CD8-positive, alpha-beta memory T cell (primary cell): ENCODE measurements around the gene OOEP. TPM values are rescaled to one million over a fixed set of nuclear protein-coding genes. Genes with fewer than 3 reads are reported as not detected.

Experiments
- CTCF ChIA-PET: fragments of 350-600 bp; sonication (Branson Sonifier 250); formaldehyde crosslinking; loops from one replicate; lab custom pipeline; 2021; ENCODE audit warnings: antibody characterized with exemption; lab: Charles Lee
- POLR2A ChIA-PET: fragments of 350-600 bp; sonication (Branson Sonifier 250); formaldehyde crosslinking; loops from one replicate; lab custom pipeline; 2021; ENCODE audit warnings: antibody characterized with exemption; lab: Charles Lee
- DNase-seq, 5 donors: peaks; one replicate each; pipeline versions ENCODE4 v3.0.0 to v3.0.0-alpha.2; 2020 to 2022; ENCODE audit warnings: mixed read lengths in 1 of 5
- H3K27ac ChIP-seq: one replicate; pipeline ENCODE4 v1.7.0; 2013; ENCODE audit warnings: low read depth, mild to moderate bottlenecking, low read length, moderate library complexity
- H3K27me3 ChIP-seq: 2 replicates; pipeline ENCODE4 v1.7.0; 2013; ENCODE audit warnings: low read length, mild to moderate bottlenecking; ENCODE audit not compliant: insufficient read depth, poor library complexity, severe bottlenecking
- H3K36me3 ChIP-seq: 2 replicates; pipeline ENCODE4 v1.7.0; 2013; ENCODE audit warnings: mild to moderate bottlenecking, low read length, moderate library complexity; ENCODE audit not compliant: insufficient read depth
- H3K4me1 ChIP-seq: 2 replicates; pipeline ENCODE4 v1.7.0; 2013; ENCODE audit warnings: mild to moderate bottlenecking, low read length, moderate library complexity; ENCODE audit not compliant: insufficient read depth
- H3K4me3 ChIP-seq: 2 replicates; pipeline ENCODE4 v1.7.0; 2013; ENCODE audit warnings: mild to moderate bottlenecking, low read length
- H3K9me3 ChIP-seq: 2 replicates; pipeline ENCODE4 v1.7.0; 2013; ENCODE audit warnings: mild to moderate bottlenecking, low read length
- H3K27ac Mint-ChIP-seq, 8 donors: one replicate each; pipeline ENCODE4 v1.8.0; 2020 to 2021; ENCODE audit warnings: mixed read lengths in 8 of 8, mild to moderate bottlenecking in 6 of 8, inconsistent platforms in 3 of 8, moderate library complexity in 3 of 8
- H3K27me3 Mint-ChIP-seq, 2 donors: one replicate each; pipeline ENCODE4 v1.8.0; 2020 to 2021; ENCODE audit warnings: mixed read lengths in 2 of 2, mild to moderate bottlenecking in 1 of 2, moderate library complexity in 1 of 2
- H3K36me3 Mint-ChIP-seq, 3 donors: one replicate each; pipeline ENCODE4 v1.8.0; 2020 to 2021; ENCODE audit warnings: mixed read lengths in 3 of 3, inconsistent platforms in 1 of 3, mild to moderate bottlenecking in 1 of 3
- H3K4me1 Mint-ChIP-seq, 3 donors: one replicate each; pipeline ENCODE4 v1.8.0; 2020 to 2021; ENCODE audit warnings: mixed read lengths in 3 of 3, inconsistent platforms in 1 of 3, mild to moderate bottlenecking in 1 of 3
- H3K4me3 Mint-ChIP-seq, 7 donors: one replicate each; pipeline ENCODE4 v1.8.0; 2020 to 2021; ENCODE audit warnings: mixed read lengths in 7 of 7, mild to moderate bottlenecking in 6 of 7, moderate library complexity in 4 of 7, inconsistent platforms in 2 of 7
- H3K9me3 Mint-ChIP-seq, 5 donors: one replicate each; pipeline ENCODE4 v1.8.0; 2020 to 2022; ENCODE audit warnings: mixed read lengths in 5 of 5, mild to moderate bottlenecking in 3 of 5, moderate library complexity in 2 of 5, inconsistent platforms in 1 of 5
- polyA plus RNA-seq: library from polyadenylated mRNA; unstranded; fragments of 300-500 nt; fragmentation: Illumina TruSeq; gene quantifications from one replicate; pipeline ENCODE4 v1.2.3, GENCODE V29; 2021
- total RNA-seq, 2 experiments: library from RNA; stranded (reverse); gene quantifications; one replicate each; pipeline ENCODE4 v1.2.3, GENCODE V29; 2021

The OOEP gene
- total and polyA plus RNA-seq, 3 experiments from 2014 or later = 0.47 TPM; not detected in 2

- Histone ChIP-seq H3K4me3 (no peak overlapping the region), H3K36me3 (no peaks in the 10 kb centered on the region), H3K27ac (no peak overlapping the region), H3K9me3 (no peaks in the 10 kb centered on the region), H3K4me1 (no peaks in the 10 kb centered on the region), H3K27me3 (no peaks in the 10 kb centered on the region)
- Mint-ChIP-seq H3K4me1 (no peaks in the 10 kb centered on the region), H3K4me3 (no peak overlapping the region), H3K9me3 (peaks cover 0 to 2% (median 0%) of the 10 kb centered on the region in 5 donors), H3K27me3 (no peaks in the 10 kb centered on the region), H3K27ac (no peak overlapping the region), H3K36me3 (peaks cover 0 to 3% (median 3%) of the 10 kb centered on the region in 3 donors)
- no peak for DNase-seq
- ChIA-PET POLR2A (interaction anchor here (0.7 kb wide), 1 partner anchor 41 kb away, joined by 3 read pairs; no protein-coding TSS in a partner anchor), CTCF (no interaction called here)
Observed at GRCh38 chr6:73377225-73377624, 7.5 kb upstream of the OOEP start.

GRCh38 chr6:73375216-73375615 lies 5.5 kb upstream of the OOEP start:
- Histone ChIP-seq H3K36me3 (no peaks in the 10 kb centered on the region), H3K4me1 (no peaks in the 10 kb centered on the region), H3K4me3 (no peak overlapping the region), H3K27ac (no peak overlapping the region), H3K27me3 (no peaks in the 10 kb centered on the region), H3K9me3 (no peaks in the 10 kb centered on the region)
- Mint-ChIP-seq H3K4me3 (no peak overlapping the region), H3K4me1 (no peaks in the 10 kb centered on the region), H3K9me3 (peaks cover 0 to 8% (median 3%) of the 10 kb centered on the region in 5 donors), H3K27ac (no peak overlapping the region), H3K27me3 (no peaks in the 10 kb centered on the region), H3K36me3 (peaks cover 0 to 3% (median 3%) of the 10 kb centered on the region in 3 donors)
- ChIA-PET CTCF (interaction anchor here (1.7 kb wide), 1 partner anchor 14 kb away, joined by 6 read pairs; no protein-coding TSS in a partner anchor), POLR2A (no interaction called here)
- DNase-seq = no peak

GRCh38 chr6:73372516-73372915 lies 2.8 kb upstream of the OOEP start:
- POLR2A ChIA-PET = no interaction called here
- Mint-ChIP-seq H3K4me1 (no peaks in the 10 kb centered on the region), H3K9me3 (peaks cover 0 to 8% (median 3%) of the 10 kb centered on the region in 5 donors)

GRCh38 chr6:73371984-73372383 lies 2.3 kb upstream of the OOEP start:
- Histone ChIP-seq H3K27ac (no peak overlapping the region), H3K9me3 (no peaks in the 10 kb centered on the region), H3K27me3 (no peaks in the 10 kb centered on the region), H3K36me3 (no peaks in the 10 kb centered on the region), H3K4me1 (no peaks in the 10 kb centered on the region), H3K4me3 (no peak overlapping the region)
- H3K4me3 Mint-ChIP-seq = no peak overlapping the region
- H3K9me3 Mint-ChIP-seq = peaks cover 0 to 8% (median 3%) of the 10 kb centered on the region in 5 donors
- POLR2A ChIA-PET = no interaction called here
- peaks cover 0 to 3% (median 2%) of the 10 kb centered on the region in 3 donors for H3K36me3 Mint-ChIP-seq
- peaks cover 0 to 1% of the 10 kb centered on the region in 2 donors for H3K27me3 Mint-ChIP-seq
- no peak for DNase-seq
- no peak overlapping the region for H3K27ac Mint-ChIP-seq
- CTCF ChIA-PET = no interaction called here
- H3K4me1 Mint-ChIP-seq = no peaks in the 10 kb centered on the region

More at GRCh38 chr6:73372516-73372915, 2.8 kb upstream of the OOEP start:
- H3K27me3 ChIP-seq = no peaks in the 10 kb centered on the region
- Mint-ChIP-seq H3K27ac (no peak overlapping the region), H3K36me3 (peaks cover 0 to 3% (median 3%) of the 10 kb centered on the region in 3 donors), H3K27me3 (peaks cover 0 to 1% of the 10 kb centered on the region in 2 donors), H3K4me3 (no peak overlapping the region)
- no peak overlapping the region for H3K4me3 ChIP-seq
- no peak overlapping the region for H3K27ac ChIP-seq
- CTCF ChIA-PET = no interaction called here
- no peaks in the 10 kb centered on the region for H3K36me3 ChIP-seq
- H3K4me1 ChIP-seq = no peaks in the 10 kb centered on the region
- no peak for DNase-seq
- H3K9me3 ChIP-seq = no peaks in the 10 kb centered on the region

GRCh38 chr6:73369157-73369556 lies 540 bp downstream of the OOEP start:
- Histone ChIP-seq H3K4me3 (no peak overlapping the region), H3K9me3 (no peaks in the 10 kb centered on the region), H3K4me1 (no peaks in the 10 kb centered on the region), H3K36me3 (no peaks in the 10 kb centered on the region), H3K27me3 (no peaks in the 10 kb centered on the region), H3K27ac (no peak overlapping the region)
- ChIA-PET CTCF (no interaction called here), POLR2A (no interaction called here)
- no peak overlapping the region for H3K4me3 Mint-ChIP-seq
- H3K27ac Mint-ChIP-seq = no peak overlapping the region
- H3K36me3 Mint-ChIP-seq = peaks cover 0 to 3% (median 0%) of the 10 kb centered on the region in 3 donors
- peaks cover 1 to 3% of the 10 kb centered on the region in 2 donors for H3K27me3 Mint-ChIP-seq
- H3K9me3 Mint-ChIP-seq = peaks cover 0 to 8% (median 3%) of the 10 kb centered on the region in 5 donors
- H3K4me1 Mint-ChIP-seq = no peaks in the 10 kb centered on the region
- no peak for DNase-seq

- ChIA-PET POLR2A (no interaction called here), CTCF (no interaction called here)
- no peak overlapping the region for H3K4me3 Mint-ChIP-seq
- H3K4me1 ChIP-seq = no peaks in the 10 kb centered on the region
- H3K9me3 Mint-ChIP-seq = peaks cover 0 to 8% (median 3%) of the 10 kb centered on the region in 5 donors
- DNase-seq = no peak
- peaks cover 0 to 3% (median 0%) of the 10 kb centered on the region in 3 donors for H3K36me3 Mint-ChIP-seq
- no peaks in the 10 kb centered on the region for H3K36me3 ChIP-seq
- H3K9me3 ChIP-seq = no peaks in the 10 kb centered on the region
- H3K27ac ChIP-seq = no peak overlapping the region
- H3K27me3 Mint-ChIP-seq = peaks cover 1 to 3% of the 10 kb centered on the region in 2 donors
- H3K4me3 ChIP-seq = no peak overlapping the region
- no peaks in the 10 kb centered on the region for H3K4me1 Mint-ChIP-seq
- H3K27ac Mint-ChIP-seq = no peak overlapping the region
- no peaks in the 10 kb centered on the region for H3K27me3 ChIP-seq
Observed at GRCh38 chr6:73368675-73369074, 1.0 kb downstream of the OOEP start.

- peaks cover 0 to 6% (median 3%) of the 10 kb centered on the region in 5 donors for H3K9me3 Mint-ChIP-seq
- POLR2A ChIA-PET = interaction anchor here (0.7 kb wide), 1 partner anchor 70 kb away, joined by 16 read pairs; no protein-coding TSS in a partner anchor
- no peak overlapping the region for H3K4me3 ChIP-seq
Observed at GRCh38 chr6:73367761-73368355, 1.8 kb downstream of the OOEP start.

GRCh38 chr6:73364549-73364948 lies 5.1 kb downstream of the OOEP start:
- POLR2A ChIA-PET = no interaction called here
- Histone ChIP-seq H3K4me3 (no peak overlapping the region), H3K4me1 (no peaks in the 10 kb centered on the region), H3K27me3 (no peaks in the 10 kb centered on the region), H3K36me3 (no peaks in the 10 kb centered on the region), H3K9me3 (no peaks in the 10 kb centered on the region), H3K27ac (no peak overlapping the region)
- no peaks in the 10 kb centered on the region for H3K9me3 Mint-ChIP-seq
- peaks cover 0 to 3% of the 10 kb centered on the region in 2 donors for H3K27me3 Mint-ChIP-seq
- H3K4me3 Mint-ChIP-seq = no peak overlapping the region
- no peaks in the 10 kb centered on the region for H3K4me1 Mint-ChIP-seq
- CTCF ChIA-PET = interaction anchor here (1.0 kb wide), 1 partner anchor 24 kb away, joined by 3 read pairs; no protein-coding TSS in a partner anchor
- DNase-seq = no peak
- H3K36me3 Mint-ChIP-seq = no peaks in the 10 kb centered on the region
- no peak overlapping the region for H3K27ac Mint-ChIP-seq

More at GRCh38 chr6:73367761-73368355, 1.8 kb downstream of the OOEP start:
- peak overlapping the region in 1 of 8 donors; percentile 24 for H3K27ac Mint-ChIP-seq
- Histone ChIP-seq H3K9me3 (no peaks in the 10 kb centered on the region), H3K36me3 (no peaks in the 10 kb centered on the region), H3K4me1 (no peaks in the 10 kb centered on the region), H3K27ac (no peak overlapping the region), H3K27me3 (no peaks in the 10 kb centered on the region)
- peaks cover 1 to 3% of the 10 kb centered on the region in 2 donors for H3K27me3 Mint-ChIP-seq
- no peak for DNase-seq
- peaks cover 0 to under 1% (median 0%) of the 10 kb centered on the region in 3 donors for H3K36me3 Mint-ChIP-seq
- no peak overlapping the region for H3K4me3 Mint-ChIP-seq
- no peaks in the 10 kb centered on the region for H3K4me1 Mint-ChIP-seq
- CTCF ChIA-PET = interaction anchor here (2.0 kb wide), 1 partner anchor 10 kb away, joined by 5 read pairs; no protein-coding TSS in a partner anchor
